GM12878 (cell line): ENCODE results near the gene WFIKKN1. TPM values are rescaled to one million over a fixed set of nuclear protein-coding genes. Genes with fewer than 3 reads are reported as not detected.

Source experiments
- ATAC-seq: fragments of 200-7000 bp; cut with Tn5 transposase; 3 replicates; pipeline ENCODE4 v1.9.1; 2020; ENCODE audit warnings: mild to moderate bottlenecking, moderate library complexity
- BruUV-seq: library from RNA; stranded (reverse); fragments of 400-500 nt; replicated peaks from 2 replicates; lab custom pipeline; 2021; lab: Mats Ljungman, UMichigan
- CTCF ChIA-PET: fragments of 300-600 bp; sonication (Branson Sonifier 250); formaldehyde crosslinking; extraction: SDS; loops from one replicate; lab custom pipeline; 2021; ENCODE audit warnings: inconsistent platforms; lab: Yijun Ruan, JAX
- POLR2A ChIA-PET: fragments of 350-600 bp; formaldehyde crosslinking; extraction: SDS; loops from one replicate; lab custom pipeline; 2021; ENCODE audit warnings: inconsistent platforms; lab: Charles Lee
- RAD21 ChIA-PET: fragments of 300-600 bp; sonication (Branson Sonifier 250); formaldehyde crosslinking; loops from one replicate; lab custom pipeline; 2023; ENCODE audit warnings: antibody characterized with exemption; ENCODE audit not compliant: unreplicated experiment; lab: Charles Lee
- SMC1A ChIA-PET: fragments of 300-600 bp; sonication (Branson Sonifier 250); formaldehyde crosslinking; loops from one replicate; lab custom pipeline; 2023; ENCODE audit not compliant: unreplicated experiment, uncharacterized antibody; lab: Charles Lee
- DNase-seq: peaks from one replicate; pipeline ENCODE4 v3.0.0-alpha.2; 2011; ENCODE audit warnings: low read depth, low spot score
- FAIRE-seq: peaks from 3 replicates; lab custom pipeline; 2011; peaks lifted over from hg19 to GRCh38; lab: Jason Lieb, UNC
- H2AFZ ChIP-seq: 2 replicates; pipeline ENCODE4 v1.6.0; 2011; ENCODE audit warnings: low read depth, low read length, control low read depth; ENCODE audit not compliant: control insufficient read depth
- H3K27ac ChIP-seq: 2 replicates; pipeline ENCODE4 v1.5.1; 2011; ENCODE audit warnings: control low read depth; ENCODE audit not compliant: control insufficient read depth, insufficient read depth
- H3K27me3 ChIP-seq, 2 experiments: replicated peaks in 1 of 2; 2 replicates each; pipeline versions ENCODE4 v1.6.0 to v1.6.1; 2011; ENCODE audit warnings: low read length in 1 of 2; ENCODE audit not compliant: control insufficient read depth in 2 of 2, insufficient read depth in 2 of 2
- H3K36me3 ChIP-seq, 2 experiments: 2 replicates each; pipeline ENCODE4 v1.5.1; 2011; ENCODE audit warnings: low read length in 1 of 2; ENCODE audit not compliant: control insufficient read depth in 2 of 2, insufficient read depth in 2 of 2
- H3K4me1 ChIP-seq: 2 replicates; pipeline ENCODE4 v1.6.1; 2011; ENCODE audit warnings: mild to moderate bottlenecking, low read length, moderate library complexity, mixed read lengths; ENCODE audit not compliant: control insufficient read depth, insufficient read depth
- H3K4me2 ChIP-seq: 2 replicates; pipeline ENCODE4 v1.6.0; 2011; ENCODE audit warnings: control low read depth; ENCODE audit not compliant: control insufficient read depth, insufficient read depth
- H3K4me3 ChIP-seq: fragments of 200-600 bp; sonication (generic); 2 replicates; pipeline ENCODE4 v1.5.1; 2016
- H3K79me2 ChIP-seq: 2 replicates; pipeline ENCODE4 v1.6.0; 2011; ENCODE audit warnings: low read length; ENCODE audit not compliant: control insufficient read depth, insufficient read depth
- H3K9ac ChIP-seq: 2 replicates; pipeline ENCODE4 v1.8.0; 2011; ENCODE audit warnings: low read length, control low read depth, mixed read lengths; ENCODE audit not compliant: control insufficient read depth, insufficient read depth
- H3K9me3 ChIP-seq: replicated peaks from 3 replicates; pipeline ENCODE4 v1.5.1; 2011; ENCODE audit warnings: mild to moderate bottlenecking, low read length; ENCODE audit not compliant: control insufficient read depth, insufficient read depth
- H4K20me1 ChIP-seq: 2 replicates; pipeline ENCODE4 v1.6.0; 2011; ENCODE audit not compliant: control insufficient read depth, insufficient read depth
- DPF2 ChIP-seq: fragments of 450-650 bp; IDR thresholded peaks from 2 replicates; pipeline ENCODE4 v1.6.1; 2017; ENCODE audit warnings: mild to moderate bottlenecking
- EZH2 ChIP-seq: IDR thresholded peaks from 2 replicates; pipeline ENCODE4 v1.6.1; 2012; ENCODE audit warnings: low read depth, mild to moderate bottlenecking, control low read depth, inconsistent platforms, low read length, borderline replicate concordance; ENCODE audit not compliant: control insufficient read depth
- PAX5 ChIP-seq: IDR thresholded peaks from 2 replicates; pipeline ENCODE4 v1.6.1; 2011; ENCODE audit warnings: low read depth, low read length, borderline replicate concordance
- RFX5 ChIP-seq: IDR thresholded peaks from 2 replicates; pipeline ENCODE4 v1.6.1; 2011; ENCODE audit warnings: low read depth, low read length, improper control_type of control experiment
- SUZ12 ChIP-seq: fragments of 200-600 bp; sonication (generic); IDR thresholded peaks from one replicate; pipeline ENCODE4 v1.6.1; 2018; ENCODE audit warnings: antibody characterized with exemption, mild to moderate bottlenecking; ENCODE audit not compliant: unreplicated experiment
- WGBS: methylation state at CpG from one replicate; pipeline ENCODE4 v1.1.6; 2016; ENCODE audit warnings: low lambda C conversion rate; ENCODE audit not compliant: insufficient replicate concordance, insufficient coverage; ENCODE audit errors: missing lambda C conversion rate; 5-methylcytosine and 5-hydroxymethylcytosine counted together
- in situ Hi-C: fragments of 300-500 bp; cut with MboI; formaldehyde crosslinking; loops from 9 replicates; pipeline ENCODE4 v1.14.3; 2018; ENCODE audit warnings: mixed read lengths
- intact Hi-C: fragments of 100-400 bp; cut with micrococcal nuclease; formaldehyde crosslinking; loops from one replicate; pipeline ENCODE4 v1.14.2; 2022; ENCODE audit not compliant: unreplicated experiment
- polyA plus RNA-seq, 11 experiments: library from polyadenylated mRNA; depleted of rRNA in 4 of 11; unstranded in 6 of 11; stranded (reverse) in 5 of 11; fragments of >200 nt; fragmentation: Nextera tagmentation in 4 of 11; fragmentation: Illumina TruSeq in 1 of 11; extraction: Ambion mirVana in 4 of 11; extraction: Trizol in 1 of 11; gene quantifications; 1 replicate in 1 of 11; 2 replicates in 10 of 11; pipeline versions ENCODE4 v1.2.1 to v1.2.3, GENCODE V29; 2011 to 2016; ENCODE audit warnings: inconsistent platforms in 2 of 11, missing spikeins in 2 of 11, low read depth in 1 of 11
- total RNA-seq, 4 experiments: library from RNA; depleted of rRNA in 3 of 4; stranded (reverse); fragments of >200 nt in 3 of 4; fragmentation: Illumina TruSeq in 1 of 4; extraction: Trizol in 1 of 4; gene quantifications; 2 replicates each; pipeline versions ENCODE4 v1.2.1 to v1.2.3, GENCODE V29; 2013 to 2021

The WFIKKN1 gene
- total and polyA plus RNA-seq, 10 of the 15 experiments (the other 5 are each of a cell fraction or from before 2014, with no cell fraction given), result 0.01 to 0.41 (median 0.05) TPM; not detected in 2

DNA sequence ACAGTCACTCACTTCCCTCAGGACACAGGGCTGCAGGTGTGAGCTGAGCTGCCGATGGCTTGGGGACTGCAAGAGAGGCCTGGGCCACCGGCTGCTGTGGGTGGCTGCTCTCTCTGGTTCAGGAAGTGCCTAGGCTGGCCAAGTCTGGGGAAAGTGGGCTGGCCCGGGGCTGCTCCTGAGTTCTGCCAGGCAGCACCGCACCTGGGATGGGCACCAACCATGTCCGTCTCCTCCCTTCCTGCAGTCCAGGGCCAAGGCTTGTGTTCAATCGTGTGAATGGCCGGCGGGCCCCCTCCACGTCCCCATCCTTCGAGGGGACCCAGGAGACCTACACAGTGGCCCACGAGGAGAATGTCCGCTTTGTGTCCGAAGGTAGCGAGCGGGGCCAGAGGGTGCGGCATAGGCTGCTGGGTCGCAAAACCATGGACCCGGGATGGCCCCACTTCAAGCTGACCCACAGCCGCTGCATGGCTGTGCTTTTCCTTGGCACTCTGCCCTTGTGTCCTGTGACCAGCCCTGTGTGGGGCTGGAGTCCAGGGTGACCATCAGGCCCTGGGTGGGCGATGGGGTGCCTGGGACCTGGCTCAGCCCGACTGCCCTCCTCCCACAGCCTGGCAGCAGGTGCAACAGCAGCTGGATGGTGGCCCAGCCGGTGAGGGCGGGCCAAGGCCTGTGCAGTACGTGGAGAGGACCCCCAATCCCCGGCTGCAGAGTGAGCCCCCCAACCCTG lies 16.6 kb downstream of the WFIKKN1 start:
- BruUV-seq, result no TSS peak
- RAD21 ChIA-PET, result interaction anchor here (1.8 to 3.4 kb wide), 2 partner anchors 11 to 13 kb away, joined by 7 to 13 read pairs; partner anchors contain the start of gene METTL26
- SMC1A ChIA-PET, result no interaction called here
- WGBS, result 64% methylated on average over 23 of the region's 25 CpGs
- TF ChIP-seq EZH2 (no peak), PAX5 (no peak), SUZ12 (no peak), RFX5 (no peak), DPF2 (no peak)
- H2AFZ ChIP-seq, result no peak overlapping the region
- no peak for DNase-seq
- peaks cover 9% of the 10 kb centered on the region for H3K4me1 ChIP-seq
- H3K9me3 ChIP-seq, result no peaks in the 10 kb centered on the region
- no peaks in the 10 kb centered on the region for H3K27me3 ChIP-seq
- ATAC-seq, result no peak
- H3K9ac ChIP-seq, result no peak overlapping the region
- CTCF ChIA-PET, result interaction anchor here (0.8 to 3.1 kb wide), 5 partner anchors 9 to 48 kb away, joined by 3 to 11 read pairs (median 7); partner anchors contain the start of genes METTL26 and RHOT2
- POLR2A ChIA-PET, result interaction anchor here (0.5 to 1.4 kb wide), 4 partner anchors 9 to 295 kb away, joined by 3 to 4 read pairs (median 4); partner anchors contain the start of genes AXIN1, METTL26 and STUB1
- intact Hi-C loops (no loop called here), in situ Hi-C loops (no loop called here)
- H4K20me1 ChIP-seq, result no peaks in the 10 kb centered on the region
- no peak for FAIRE-seq
- peak overlapping the region; percentile 95; the same call in 1 of the 2 replicates for H3K4me2 ChIP-seq
- peaks cover 33% of the 10 kb centered on the region for H3K79me2 ChIP-seq
- no peak overlapping the region for H3K27ac ChIP-seq
- no peaks in the 10 kb centered on the region; a peak in 2 of 4 replicates for H3K36me3 ChIP-seq
- H3K4me3 ChIP-seq, result peak overlapping the region; percentile 70
